HG03045 (cell line): ENCODE data around the gene PGAP2.
A peak's percentile ranks its signal among the peaks of the same experiment; 100 is the strongest.

Experiments used
- ATAC-seq: cut with Tn5 transposase; IDR thresholded peaks from one replicate; pipeline ENCODE4 v1.9.1; 2021; ENCODE audit warnings: mild to moderate bottlenecking, moderate library complexity; ENCODE audit not compliant: unreplicated experiment

Gene PGAP2

DNA sequence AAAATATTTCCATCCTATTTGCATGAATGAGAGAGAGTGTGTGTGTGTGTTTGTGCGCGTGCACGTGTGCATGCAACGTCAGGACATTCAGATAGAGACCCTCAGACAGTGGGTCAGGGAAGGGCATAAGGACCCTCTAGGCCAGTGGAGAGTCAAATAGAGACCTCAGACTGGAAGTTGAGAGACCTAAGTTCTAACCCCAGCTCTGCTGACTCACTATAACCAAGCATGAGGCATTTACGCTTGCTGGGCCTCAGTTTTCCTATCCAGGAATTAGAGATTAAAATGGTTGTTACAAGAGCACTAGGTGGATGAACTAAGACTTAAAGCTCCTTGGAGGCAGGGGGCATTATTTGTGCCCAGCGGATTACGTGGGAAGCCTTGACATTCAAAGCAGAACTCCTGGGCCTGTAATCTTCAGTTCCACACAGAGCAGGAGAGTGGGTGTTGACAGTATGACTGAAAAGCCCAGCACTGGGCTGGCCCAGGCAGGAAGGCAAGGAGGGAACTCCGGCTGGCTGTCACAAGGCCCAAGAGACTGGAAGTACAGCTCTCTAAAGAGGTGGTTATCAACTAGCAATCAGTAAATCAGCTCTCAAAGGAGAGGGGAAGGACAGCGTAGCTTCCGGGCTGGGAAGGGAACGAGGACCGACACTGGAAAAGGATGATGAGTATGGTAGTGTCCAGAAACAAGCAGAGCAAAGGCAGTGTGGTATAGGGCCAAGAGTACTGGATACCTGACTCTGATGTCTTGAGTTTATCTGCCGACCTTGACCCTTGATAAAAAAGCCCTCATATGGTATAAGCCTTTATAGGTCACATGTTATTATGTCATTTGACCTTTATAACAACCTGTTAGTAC lies 23.2 kb downstream of the PGAP2 start:
- ATAC-seq, result no peak

DNA sequence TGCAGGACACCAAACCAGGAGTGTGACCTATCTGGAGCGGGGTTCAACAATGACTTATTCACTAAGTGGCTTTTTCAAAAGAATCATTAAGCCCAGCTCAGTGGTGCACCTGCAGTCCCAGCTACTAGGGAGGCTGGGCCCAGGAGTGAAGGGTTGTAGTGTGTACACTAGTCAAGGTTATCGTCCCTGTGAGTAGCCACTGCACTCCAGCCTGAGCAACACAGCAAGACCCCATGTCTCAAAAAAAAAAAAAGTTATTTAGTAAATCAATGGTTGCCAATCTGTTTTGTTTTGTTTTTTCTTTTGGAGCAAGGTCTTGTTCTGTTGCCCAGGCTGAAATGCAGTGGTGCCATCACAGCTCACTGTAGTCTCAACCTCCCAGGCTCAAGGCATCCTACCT lies 24.5 kb downstream of the PGAP2 start:
- ATAC-seq, result no peak

- ATAC-seq, result no peak
Measured at GRCh38 chr11:3833449-3833848, 25.1 kb downstream of the PGAP2 start.

DNA sequence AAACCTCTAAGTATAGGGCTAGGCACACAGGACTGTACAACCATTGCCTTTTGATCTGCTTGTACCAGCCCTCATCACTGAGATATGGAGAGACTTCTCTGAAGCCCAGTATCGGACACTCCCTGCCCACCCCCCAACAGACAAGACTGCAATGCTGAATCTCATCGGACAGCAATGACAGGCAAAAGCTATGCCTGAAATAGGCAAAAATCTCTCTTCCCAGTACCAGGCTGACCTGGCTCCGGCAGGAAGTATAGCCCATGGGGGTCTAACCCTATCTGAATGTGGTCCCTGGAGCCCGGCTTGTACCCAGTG lies 25.9 kb downstream of the PGAP2 start:
- no peak for ATAC-seq

DNA sequence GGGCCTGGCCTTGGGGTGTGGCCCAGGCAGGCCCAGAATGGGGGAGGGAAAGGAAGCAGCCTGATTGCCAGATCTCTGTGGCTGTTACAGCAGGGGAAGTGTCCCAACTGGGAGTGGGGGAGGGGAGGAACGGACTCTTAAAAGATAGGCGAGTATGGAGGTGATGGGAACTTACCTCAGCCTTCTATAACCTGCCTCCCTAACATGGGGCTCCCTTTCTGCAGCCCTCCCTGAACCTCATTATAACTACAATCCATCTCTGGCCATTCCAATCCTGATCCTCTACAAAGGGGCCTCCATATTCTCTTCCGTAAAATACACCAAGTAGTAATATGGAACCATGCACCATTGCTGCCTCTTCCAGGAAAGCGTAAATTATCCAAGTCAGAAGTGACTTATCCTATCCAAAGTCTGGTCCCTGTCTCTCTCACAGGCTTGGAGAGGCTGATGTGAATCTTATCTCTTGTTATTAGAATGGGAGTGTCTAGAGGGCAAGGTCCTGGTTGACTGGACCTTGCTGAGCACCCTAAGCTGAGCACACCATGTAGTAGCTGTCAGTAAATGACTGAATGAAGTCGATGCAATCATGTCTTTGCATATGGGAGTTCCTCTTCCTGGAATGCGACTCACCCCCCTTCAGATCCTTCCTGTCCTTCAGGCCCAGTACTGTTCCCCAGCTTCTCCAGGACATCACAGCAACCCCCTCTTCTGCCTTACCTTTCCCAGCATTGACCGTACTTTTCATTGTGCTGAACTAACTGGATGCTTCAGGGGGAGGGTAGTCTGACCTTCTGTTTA lies 26.5 kb downstream of the PGAP2 start:
- ATAC-seq, result no peak

GRCh38 chr11:3835751-3836150 lies 27.4 kb downstream of the PGAP2 start:
- no peak for ATAC-seq

- no peak for ATAC-seq
Measured at GRCh38 chr11:3836903-3837302, 28.5 kb downstream of the PGAP2 start.

GRCh38 chr11:3837793-3838192 lies 29.4 kb downstream of the PGAP2 start:
- no peak for ATAC-seq

GRCh38 chr11:3838504-3838903 lies 30.1 kb downstream of the PGAP2 start:
- ATAC-seq, result no peak

- no peak for ATAC-seq
Measured at GRCh38 chr11:3840004-3840869, 31.9 kb downstream of the PGAP2 start.

- ATAC-seq, result peak; percentile 46
Measured at GRCh38 chr11:3840870-3841425, 32.6 kb downstream of the PGAP2 start, which contains the start of gene RHOG. Gene RHOG (minus strand): TSS chr11:3840959. CDS start chr11:3828138, 12,821 bp downstream.

GRCh38 chr11:3841426-3842350 lies 33.3 kb downstream of the PGAP2 start:
- peak; percentile 53 for ATAC-seq

DNA sequence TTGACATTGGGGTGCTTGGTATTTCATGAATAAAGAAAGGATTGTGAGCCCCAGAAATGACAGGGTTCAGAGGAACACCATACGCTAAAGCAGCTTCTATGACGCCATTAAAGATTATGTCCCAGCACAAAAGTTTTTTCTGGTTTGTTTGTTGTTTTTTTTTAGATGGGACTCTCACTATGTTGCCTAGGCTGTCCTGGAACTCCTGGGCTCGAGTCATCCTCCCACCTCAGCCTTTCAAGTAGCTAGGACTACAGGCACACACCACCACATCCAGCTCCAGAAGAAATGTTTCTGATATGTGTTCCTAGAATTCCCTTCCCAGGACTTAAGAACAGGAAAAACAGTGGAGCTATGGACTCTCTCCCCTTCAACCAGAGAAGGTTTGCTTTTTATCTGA lies 35.0 kb downstream of the PGAP2 start:
- no peak for ATAC-seq

DNA sequence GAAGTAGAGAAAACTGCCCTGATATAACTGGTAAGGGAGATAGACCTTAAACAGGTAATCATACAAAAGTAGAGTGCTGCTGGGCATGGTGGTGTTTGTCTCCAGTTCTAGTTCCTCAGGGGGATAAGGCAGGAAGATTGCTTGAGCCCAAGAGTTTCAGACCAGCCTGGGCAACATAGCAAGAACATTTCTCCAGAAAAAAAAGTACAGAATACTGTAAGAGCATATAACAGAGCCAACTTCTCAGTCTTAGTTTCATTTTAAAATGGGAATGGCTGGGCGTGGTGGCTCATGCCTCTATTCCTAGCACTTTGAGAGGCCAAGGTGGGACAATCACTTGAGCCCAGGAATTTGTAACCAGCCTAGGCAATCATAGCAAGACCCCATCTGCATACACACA lies 36.9 kb downstream of the PGAP2 start:
- ATAC-seq, result no peak

GRCh38 chr11:3845670-3846069 lies 37.3 kb downstream of the PGAP2 start:
- no peak for ATAC-seq

DNA sequence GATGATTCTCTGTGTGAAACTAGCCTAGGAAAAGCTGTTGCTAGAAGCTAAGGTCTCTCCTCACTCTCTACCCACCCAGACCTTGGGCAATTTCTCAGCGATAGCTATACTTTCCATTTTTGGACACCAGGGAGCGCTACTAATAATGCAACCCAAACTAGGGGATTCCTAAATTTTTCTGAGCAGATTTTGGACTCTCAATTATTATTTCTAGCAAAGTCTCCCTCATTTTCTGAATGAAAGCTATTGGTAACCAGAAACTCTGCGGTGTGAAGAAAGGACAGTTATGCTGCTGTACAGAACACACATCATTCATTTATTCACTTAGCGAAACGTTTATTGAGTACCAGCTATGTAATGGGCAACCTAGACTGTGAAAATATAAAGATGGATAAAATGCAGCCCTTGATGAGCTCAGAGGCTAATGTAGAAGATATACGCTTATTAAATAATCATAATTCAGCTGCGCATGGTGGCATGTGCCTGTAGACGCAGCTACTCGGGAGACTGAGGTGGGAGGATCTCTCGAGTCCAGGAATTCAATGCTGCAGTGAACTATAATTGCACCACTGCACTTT lies 41.0 kb downstream of the PGAP2 start:
- no peak for ATAC-seq

GRCh38 chr11:3853545-3853842 lies 45.1 kb downstream of the PGAP2 start:
- ATAC-seq, result no peak

DNA sequence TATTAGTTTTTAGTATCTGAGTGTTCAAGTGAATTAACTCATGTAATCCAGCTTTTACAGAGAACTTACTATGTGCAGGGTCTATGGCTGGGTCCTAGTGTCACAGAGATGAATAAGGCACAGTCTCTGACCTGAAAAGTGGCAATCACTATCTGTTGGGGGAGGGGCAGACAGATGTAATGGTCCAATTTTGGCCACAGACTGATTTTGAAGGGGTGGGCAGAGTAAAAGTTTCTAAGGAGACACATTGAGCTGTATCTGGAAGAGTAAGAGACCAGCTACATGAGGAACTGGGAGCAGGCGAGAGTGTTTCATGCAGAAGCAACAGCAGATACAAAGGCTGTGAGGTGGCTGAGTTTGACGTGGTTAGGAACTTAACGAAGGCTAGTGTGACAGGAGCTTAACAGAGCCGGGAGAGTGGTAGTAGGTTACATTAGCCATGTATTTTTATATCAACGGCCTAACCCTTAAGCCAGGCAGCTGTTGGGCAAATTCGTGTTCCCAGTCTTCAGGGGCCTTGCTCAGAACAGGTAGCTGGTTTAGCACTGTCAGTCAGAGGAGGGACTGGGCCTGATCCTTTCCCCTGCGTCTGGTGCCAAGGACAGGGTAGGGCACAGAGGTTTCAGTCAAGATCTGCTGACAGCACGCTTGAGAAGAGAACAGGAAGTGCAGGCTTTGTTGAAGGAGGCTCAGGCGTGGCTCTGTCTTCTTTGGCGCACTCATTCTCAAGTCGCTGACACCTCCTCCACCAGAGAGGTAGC lies 45.7 kb downstream of the PGAP2 start:
- peak; percentile 22 for ATAC-seq

DNA sequence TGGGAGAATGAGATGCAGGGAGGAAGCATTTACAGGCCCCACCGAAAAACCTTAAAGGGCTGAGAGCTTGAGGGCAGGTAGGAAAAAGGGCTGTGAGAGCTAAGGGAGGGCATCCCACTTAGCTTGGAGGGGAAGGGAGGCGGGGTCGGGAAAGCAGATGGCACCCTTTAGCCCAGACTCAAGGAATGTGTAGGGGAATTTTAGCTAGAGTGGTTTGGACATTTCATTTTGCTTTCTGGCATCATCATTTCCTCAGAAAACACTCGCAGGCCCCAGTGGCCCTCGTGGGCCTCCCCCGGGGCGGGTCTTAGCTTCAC lies 46.3 kb downstream of the PGAP2 start:
- ATAC-seq, result no peak
